ENCODE results near the gene MORN5.

- TF ChIP-seq POLR2A (IDR thresholded peaks at IDR 0.05; ENCODE audit: low read depth, low read length) = no peak
- no peak for TF ChIP-seq POLR2AphosphoS5 (IDR thresholded peaks at IDR 0.05; ENCODE audit: low read depth, low read length)
Observed at GRCh38 chr9:122179054-122179689, 19.5 kb downstream of the MORN5 start.
